GM04504 (cell line): ENCODE measurements around the gene HOXA13.

Experiments used
- DNase-seq: peaks from one replicate; pipeline ENCODE4 v3.0.0-alpha.2; 2012; ENCODE audit warnings: low read depth

HOXA13 gene

GRCh38 chr7:27148031-27148755 lies 51.7 kb downstream of the HOXA13 start:
- no peak for DNase-seq

- DNase-seq = no peak
These were observed 52.5 kb downstream of the HOXA13 start, which contains the start of gene HOXA6 for GRCh38 chr7:27147199-27148030. Gene HOXA6 (minus strand): TSS chr7:27147774. CDS start chr7:27147749, 25 bp downstream.

GRCh38 chr7:27146491-27147198 lies 53.2 kb downstream of the HOXA13 start:
- no peak for DNase-seq

GRCh38 chr7:27145914-27146412 lies 53.9 kb downstream of the HOXA13 start:
- no peak for DNase-seq

GRCh38 chr7:27145165-27145913 lies 54.6 kb downstream of the HOXA13 start:
- DNase-seq = no peak

GRCh38 chr7:27144781-27145164 lies 55.1 kb downstream of the HOXA13 start:
- DNase-seq = no peak
